BJ (cell line): ENCODE results near the gene AGO3. TPM values are rescaled to one million over a fixed set of nuclear protein-coding genes. Genes with fewer than 3 reads are reported as not detected.

ENCODE experiments used
- CTCF ChIA-PET: fragments of 350-600 bp; formaldehyde crosslinking; extraction: SDS; loops from one replicate; lab custom pipeline; 2021; ENCODE audit warnings: antibody characterized with exemption, inconsistent platforms; lab: Yijun Ruan, JAX
- POLR2A ChIA-PET: fragments of 300-600 bp; sonication (Branson Sonifier 250); formaldehyde crosslinking; extraction: SDS; loops from one replicate; lab custom pipeline; 2021; ENCODE audit warnings: antibody characterized with exemption; lab: Charles Lee
- DNase-seq: peaks from one replicate; pipeline ENCODE4 v3.0.0-alpha.2; 2011; ENCODE audit warnings: low read depth
- H3K27me3 ChIP-seq: 2 replicates; pipeline ENCODE4 v1.6.0; 2011; ENCODE audit warnings: low read length; ENCODE audit not compliant: control insufficient read depth, insufficient read depth
- H3K36me3 ChIP-seq: 2 replicates; pipeline ENCODE4 v1.5.1; 2011; ENCODE audit warnings: low read length; ENCODE audit not compliant: control insufficient read depth, insufficient read depth
- H3K4me3 ChIP-seq: 2 replicates; pipeline ENCODE4 v1.5.1; 2011; ENCODE audit warnings: low read depth, mild to moderate bottlenecking, control low read depth, low read length
- CTCF ChIP-seq: IDR thresholded peaks from 2 replicates; pipeline ENCODE4 v1.5.1; 2011; ENCODE audit warnings: low read depth, mild to moderate bottlenecking, control low read depth, inconsistent platforms, low read length, moderate library complexity; ENCODE audit not compliant: insufficient read depth
- polyA plus RNA-seq: library from polyadenylated mRNA; depleted of rRNA; stranded (reverse); fragments of >200 nt; gene quantifications from 2 replicates; pipeline ENCODE4 v1.2.3, GENCODE V29; 2011

Gene AGO3
- polyA plus RNA-seq, 1 experiment = 18.9 TPM

DNA sequence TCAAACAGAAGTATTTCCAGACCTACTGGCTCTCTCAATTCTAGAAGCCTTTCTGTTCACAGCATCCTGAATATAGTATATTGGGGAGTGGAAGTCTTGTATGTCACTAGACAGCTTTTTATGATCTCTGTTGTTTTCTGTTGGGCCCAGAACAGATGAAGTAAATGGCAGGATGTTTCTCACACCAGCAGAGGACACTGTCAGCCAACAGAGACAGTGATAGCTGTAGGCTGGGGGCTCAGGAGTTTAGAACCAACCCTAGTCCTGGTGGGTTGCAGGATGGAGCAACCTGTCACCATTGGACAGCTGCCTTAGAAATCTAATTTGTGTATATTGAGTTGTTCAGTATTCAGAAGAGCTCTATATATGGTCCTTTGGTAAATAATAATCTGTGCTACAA lies 31.0 kb upstream of the AGO3 start:
- no peaks in the 10 kb centered on the region for H3K27me3 ChIP-seq
- TF ChIP-seq CTCF = no peak
- no peak overlapping the region for H3K4me3 ChIP-seq
- ChIA-PET CTCF (interaction anchor here (1.3 kb wide), 1 partner anchor 17 kb away, joined by 6 read pairs; the partner anchor contains the start of gene AGO1), POLR2A (no interaction called here)
- H3K36me3 ChIP-seq = peaks cover 6% of the 10 kb centered on the region; the same call in 1 of the 2 replicates
- DNase-seq = no peak

DNA sequence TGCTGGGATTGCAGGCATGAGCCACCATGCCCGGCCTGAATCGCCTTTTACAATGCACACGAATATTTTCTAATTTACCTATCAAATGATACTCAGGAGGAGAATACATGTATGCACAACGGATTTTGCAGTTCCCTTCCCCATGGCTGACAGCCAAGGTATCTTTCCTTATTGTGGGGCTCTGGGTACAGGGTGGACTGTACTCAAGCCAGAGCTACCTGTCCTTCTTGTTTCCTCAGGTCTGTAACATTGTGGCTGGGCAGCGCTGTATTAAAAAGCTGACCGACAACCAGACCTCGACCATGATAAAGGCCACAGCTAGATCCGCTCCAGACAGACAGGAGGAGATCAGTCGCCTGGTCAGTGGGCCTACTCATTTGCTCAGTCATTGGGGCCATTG lies 29.7 kb upstream of the AGO3 start:
- H3K4me3 ChIP-seq = no peak overlapping the region
- H3K36me3 ChIP-seq = peaks cover 9% of the 10 kb centered on the region
- POLR2A ChIA-PET = no interaction called here
- H3K27me3 ChIP-seq = no peaks in the 10 kb centered on the region
- CTCF ChIA-PET = interaction anchor here (1.1 kb wide), 1 partner anchor 18 kb away, joined by 3 read pairs; the partner anchor contains the start of gene AGO1
- no peak for TF ChIP-seq CTCF
- no peak for DNase-seq

DNA sequence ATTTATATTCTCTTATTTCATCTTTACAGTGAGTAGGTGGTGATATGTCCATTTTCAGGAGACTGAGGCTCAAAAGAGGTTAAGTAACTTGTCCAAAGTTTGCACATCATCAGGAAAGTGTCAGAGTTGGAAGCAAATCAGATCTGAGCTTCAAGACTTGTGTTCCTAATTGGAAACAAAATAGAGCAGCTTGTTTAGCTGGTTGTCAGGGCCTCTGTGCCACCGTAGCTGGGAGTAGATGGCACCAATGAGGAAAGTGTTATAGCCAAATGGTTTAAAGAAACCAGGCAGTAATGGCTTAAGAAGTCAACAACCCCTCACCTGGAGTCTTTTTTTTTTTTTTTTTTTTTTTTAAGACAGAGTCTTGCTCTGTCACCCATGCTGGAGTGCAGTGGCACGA lies 28.2 kb upstream of the AGO3 start:
- CTCF ChIA-PET = interaction anchor here (0.6 kb wide), 1 partner anchor 20 kb away, joined by 3 read pairs; the partner anchor contains the start of gene AGO1
- POLR2A ChIA-PET = no interaction called here

GRCh38 chr1:35914717-35915116 lies 16.2 kb upstream of the AGO3 start:
- ChIA-PET POLR2A (no interaction called here), CTCF (interaction anchor here (0.8 kb wide), 1 partner anchor 32 kb away, joined by 3 read pairs; the partner anchor contains the start of gene AGO1)
- TF ChIP-seq CTCF = no peak
- Histone ChIP-seq H3K36me3 (peaks cover 14% of the 10 kb centered on the region), H3K27me3 (no peaks in the 10 kb centered on the region), H3K4me3 (no peak overlapping the region)
- DNase-seq = no peak

More for the DNA sequence above, 28.2 kb upstream of the AGO3 start:
- H3K27me3 ChIP-seq = no peaks in the 10 kb centered on the region
- DNase-seq = no peak
- peaks cover 10% of the 10 kb centered on the region for H3K36me3 ChIP-seq
- no peak overlapping the region for H3K4me3 ChIP-seq
- no peak for TF ChIP-seq CTCF

- DNase-seq = no peak
- POLR2A ChIA-PET = no interaction called here
- Histone ChIP-seq H3K4me3 (no peak overlapping the region), H3K27me3 (no peaks in the 10 kb centered on the region), H3K36me3 (peaks cover 15% of the 10 kb centered on the region)
- CTCF ChIA-PET = no interaction called here
- no peak for TF ChIP-seq CTCF
Observed at GRCh38 chr1:35915693-35916092, 15.2 kb upstream of the AGO3 start.
